Endothelial cell of umbilical vein (primary cell): Measurements from ENCODE around the gene COL19A1. TPM values are rescaled to one million over a fixed set of nuclear protein-coding genes. Genes with fewer than 3 reads are reported as not detected.

Source experiments
- BruUV-seq: library from RNA; stranded (reverse); fragments of 400-500 nt; replicated peaks from 2 replicates; lab custom pipeline; 2021; lab: Mats Ljungman, UMichigan
- CTCF ChIA-PET: fragments of 300-600, 350-600 bp; sonication (Branson Sonifier 250); formaldehyde crosslinking; loops from one replicate; lab custom pipeline; 2021; ENCODE audit warnings: antibody characterized with exemption, inconsistent platforms; lab: Charles Lee
- POLR2A ChIA-PET: fragments of 300-600, 350-600 bp; sonication (Branson Sonifier 250); formaldehyde crosslinking; loops from one replicate; lab custom pipeline; 2021; ENCODE audit warnings: antibody characterized with exemption, inconsistent platforms; lab: Charles Lee
- DNase-seq: peaks from one replicate; pipeline ENCODE4 v3.0.0-alpha.2; 2011; ENCODE audit warnings: low read depth, low spot score
- FAIRE-seq: peaks from 2 replicates; lab custom pipeline; 2011; peaks lifted over from hg19 to GRCh38; lab: Jason Lieb, UNC
- H2AFZ ChIP-seq: 2 replicates; pipeline ENCODE4 v1.6.0; 2012; ENCODE audit warnings: low read depth, low read length, control low read depth, inconsistent platforms
- H3K27ac ChIP-seq: 2 replicates; pipeline ENCODE4 v1.5.1; 2011; ENCODE audit warnings: low read depth, mild to moderate bottlenecking, control low read depth, low read length, moderate library complexity; ENCODE audit not compliant: insufficient read depth
- H3K27me3 ChIP-seq, 2 experiments: 2 replicates each; pipeline versions ENCODE4 v1.6.0 to v1.6.1; 2011; ENCODE audit warnings: low read length in 2 of 2, mixed read lengths in 1 of 2; ENCODE audit not compliant: control insufficient read depth in 2 of 2, insufficient read depth in 2 of 2
- H3K36me3 ChIP-seq, 2 experiments: 2 replicates in 1 of 2; 3 replicates in 1 of 2; pipeline ENCODE4 v1.5.1; 2011; ENCODE audit warnings: low read length in 2 of 2, mild to moderate bottlenecking in 1 of 2, moderate library complexity in 1 of 2; ENCODE audit not compliant: control insufficient read depth in 2 of 2, insufficient read depth in 2 of 2; ENCODE audit errors: extremely low read depth in 1 of 2
- H3K4me1 ChIP-seq: 3 replicates; pipeline ENCODE4 v1.5.1; 2011; ENCODE audit warnings: mild to moderate bottlenecking, low read length; ENCODE audit not compliant: control insufficient read depth, insufficient read depth; ENCODE audit errors: extremely low read depth
- H3K4me2 ChIP-seq: 2 replicates; pipeline ENCODE4 v1.6.1; 2011; ENCODE audit warnings: low read length, control low read depth, mixed read lengths; ENCODE audit not compliant: insufficient read depth
- H3K4me3 ChIP-seq, 3 experiments: fragments of 200-600 bp in 1 of 3; sonication (generic), shearing (Covaris generic) in 1 of 3; replicated peaks in 1 of 3; 2 replicates each; pipeline ENCODE4 v1.5.1; 2011 to 2016; ENCODE audit warnings: control low read depth in 3 of 3, low read length in 3 of 3, mild to moderate bottlenecking in 2 of 3, inconsistent platforms in 1 of 3, low read depth in 1 of 3, moderate library complexity in 1 of 3; ENCODE audit not compliant: insufficient read depth in 1 of 3
- H3K79me2 ChIP-seq: 2 replicates; pipeline ENCODE4 v1.6.0; 2012; ENCODE audit warnings: low read length, inconsistent platforms; ENCODE audit not compliant: control insufficient read depth, insufficient read depth
- H3K9ac ChIP-seq: replicated peaks from 2 replicates; pipeline ENCODE3; 2011; ENCODE audit warnings: low read length, control low read depth; ENCODE audit not compliant: insufficient read depth; ENCODE audit errors: extremely low read depth
- H3K9me1 ChIP-seq: replicated peaks from 3 replicates; pipeline ENCODE4 v1.6.0; 2011; ENCODE audit warnings: mild to moderate bottlenecking, low read length; ENCODE audit not compliant: control insufficient read depth, insufficient read depth; ENCODE audit errors: extremely low read depth
- H3K9me3 ChIP-seq: replicated peaks from 2 replicates; pipeline ENCODE4 v1.5.1; 2012; ENCODE audit warnings: low read length, inconsistent platforms; ENCODE audit not compliant: control insufficient read depth, insufficient read depth
- H4K20me1 ChIP-seq: replicated peaks from 2 replicates; pipeline ENCODE3; 2011; ENCODE audit warnings: mild to moderate bottlenecking, low read length; ENCODE audit not compliant: control insufficient read depth, insufficient read depth; ENCODE audit errors: extremely low read depth
- CTCF ChIP-seq, 2 donors: IDR thresholded peaks; 1 replicate in 1 of 2; 2 replicates in 1 of 2; pipeline ENCODE4 v1.5.1; 2011; ENCODE audit warnings: low read length in 2 of 2, mild to moderate bottlenecking in 2 of 2, moderate library complexity in 2 of 2, control low read depth in 1 of 2, inconsistent platforms in 1 of 2, low read depth in 1 of 2; ENCODE audit not compliant: insufficient read depth in 1 of 2; ENCODE audit errors: extremely low read depth in 1 of 2
- FOS ChIP-seq: IDR thresholded peaks from 2 replicates; pipeline ENCODE4 v1.6.1; 2011; ENCODE audit warnings: mild to moderate bottlenecking, low read length, moderate library complexity, borderline replicate concordance; ENCODE audit not compliant: insufficient read depth
- GATA2 ChIP-seq: IDR thresholded peaks from 2 replicates; pipeline ENCODE4 v1.7.0; 2011; ENCODE audit warnings: low read depth, mild to moderate bottlenecking, moderate library complexity, mixed read lengths, low read length; ENCODE audit not compliant: insufficient read length, insufficient read depth
- JUN ChIP-seq: IDR thresholded peaks from 2 replicates; pipeline ENCODE4 v1.6.1; 2011; ENCODE audit warnings: borderline replicate concordance, low read depth; ENCODE audit not compliant: insufficient read length, insufficient read depth
- dilution Hi-C: fragments of 300-500 bp; cut with MboI; formaldehyde crosslinking; loops from one replicate; pipeline ENCODE4 v1.15.0; 2019; ENCODE audit warnings: low sequenced_read_pairs; ENCODE audit not compliant: extremely low pct_ligation_motif_present
- intact Hi-C: fragments of 100-400 bp; cut with micrococcal nuclease; formaldehyde crosslinking; loops from one replicate; pipeline ENCODE4 v1.10.0; 2022
- polyA plus RNA-seq, 4 experiments: library from polyadenylated mRNA; depleted of rRNA in 3 of 4; stranded (reverse) in 3 of 4; unstranded in 1 of 4; fragments of >200 nt; gene quantifications; 2 replicates each; pipeline versions ENCODE4 v1.2.1 to v1.2.3, GENCODE V29; 2011 to 2012; ENCODE audit warnings: missing spikeins in 1 of 4
- total RNA-seq: library from RNA; stranded (reverse); gene quantifications from 2 replicates; pipeline ENCODE4 v1.2.3, GENCODE V29; 2021

Gene COL19A1
- total and polyA plus RNA-seq, 2 donors (not counting 3 experiments of a cell fraction or from before 2014, with no cell fraction given), result not detected

GRCh38 chr6:70134542-70134941 is 268.2 kb downstream of the COL19A1 start:
- Histone ChIP-seq H3K27ac (no peak overlapping the region), H4K20me1 (no peaks in the 10 kb centered on the region), H3K9ac (no peak overlapping the region), H3K27me3 (no peaks in the 10 kb centered on the region), H3K4me1 (no peaks in the 10 kb centered on the region), H3K9me3 (no peaks in the 10 kb centered on the region), H2AFZ (no peak overlapping the region), H3K79me2 (no peaks in the 10 kb centered on the region), H3K9me1 (no peaks in the 10 kb centered on the region), H3K36me3 (no peaks in the 10 kb centered on the region), H3K4me3 (no peak overlapping the region), H3K4me2 (no peak overlapping the region)
- CTCF ChIA-PET, result no interaction called here
- TF ChIP-seq GATA2 (no peak), FOS (no peak)
- intact Hi-C loops (no loop called here), dilution Hi-C loops (no loop called here)
- DNase-seq, result no peak
- POLR2A ChIA-PET, result no interaction called here
- BruUV-seq, result no TSS peak
- no peak for FAIRE-seq

DNA sequence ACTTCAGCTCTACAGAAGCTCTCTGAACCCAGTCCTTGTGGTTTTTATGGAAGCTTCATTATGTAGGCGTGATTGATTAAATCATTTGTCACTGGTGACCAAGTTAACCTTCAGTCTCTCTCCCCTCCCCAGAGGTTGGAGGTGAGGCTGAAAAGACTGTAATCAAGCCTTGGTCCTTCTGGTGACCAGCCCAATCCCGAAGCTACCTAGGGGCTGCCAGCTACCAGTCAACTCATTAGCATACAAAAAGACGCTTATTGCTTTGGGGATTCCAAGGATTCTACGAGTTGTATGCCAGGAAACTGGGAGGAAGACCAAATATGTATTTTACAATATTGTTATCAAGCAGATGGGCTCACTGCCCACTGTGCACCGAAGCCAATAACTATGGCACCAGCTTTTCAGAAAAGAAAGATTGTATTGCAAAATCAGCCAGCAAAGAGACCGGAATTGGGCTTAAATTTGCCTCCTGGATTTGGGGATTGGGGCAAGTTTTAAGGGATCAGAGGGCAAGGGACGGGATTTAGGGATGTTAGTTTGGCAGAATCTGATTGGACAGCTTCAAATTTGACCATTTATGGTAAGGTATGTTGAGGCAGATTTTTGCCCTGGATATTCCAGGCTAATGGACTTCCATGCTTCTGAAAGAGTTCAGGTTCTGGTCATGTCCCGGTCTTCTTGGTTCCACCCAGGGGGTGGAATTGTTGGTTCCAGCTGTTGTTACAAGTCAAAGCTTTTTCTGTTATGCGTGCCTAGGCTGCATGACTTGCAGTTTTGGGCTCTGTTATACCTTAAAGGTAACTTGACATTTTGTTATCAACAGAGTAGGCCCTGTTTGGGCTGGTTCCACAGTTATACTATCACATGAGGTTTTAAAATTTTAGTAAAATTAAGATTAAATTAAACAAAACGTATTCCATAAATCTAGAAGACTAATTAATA is 269.1 kb downstream of the COL19A1 start:
- intact Hi-C loops (no loop called here), dilution Hi-C loops (no loop called here)
- DNase-seq, result no peak
- CTCF ChIA-PET, result no interaction called here
- Histone ChIP-seq H3K9me3 (no peaks in the 10 kb centered on the region), H4K20me1 (no peaks in the 10 kb centered on the region), H3K4me1 (no peaks in the 10 kb centered on the region), H2AFZ (no peak overlapping the region), H3K36me3 (no peaks in the 10 kb centered on the region), H3K4me3 (no peak overlapping the region), H3K27me3 (no peaks in the 10 kb centered on the region), H3K27ac (no peak overlapping the region), H3K4me2 (no peak overlapping the region), H3K9ac (no peak overlapping the region), H3K9me1 (no peaks in the 10 kb centered on the region), H3K79me2 (no peaks in the 10 kb centered on the region)
- POLR2A ChIA-PET, result no interaction called here
- BruUV-seq, result no TSS peak
- TF ChIP-seq CTCF (IDR thresholded peaks at IDR 0.05; ENCODE audit: extremely low read depth in 1 of 2, insufficient read depth in 1 of 2, low read depth in 1 of 2, low read length in 2 of 2) (no peak), JUN (no peak)
- FAIRE-seq, result no peak
